GM21360 (cell line): ENCODE data around the gene RNF19B.

Experiments used
- ATAC-seq: cut with Tn5 transposase; IDR thresholded peaks from one replicate; pipeline ENCODE4 v1.9.1; 2021; ENCODE audit warnings: mild to moderate bottlenecking, moderate library complexity; ENCODE audit not compliant: unreplicated experiment

The RNF19B gene

DNA sequence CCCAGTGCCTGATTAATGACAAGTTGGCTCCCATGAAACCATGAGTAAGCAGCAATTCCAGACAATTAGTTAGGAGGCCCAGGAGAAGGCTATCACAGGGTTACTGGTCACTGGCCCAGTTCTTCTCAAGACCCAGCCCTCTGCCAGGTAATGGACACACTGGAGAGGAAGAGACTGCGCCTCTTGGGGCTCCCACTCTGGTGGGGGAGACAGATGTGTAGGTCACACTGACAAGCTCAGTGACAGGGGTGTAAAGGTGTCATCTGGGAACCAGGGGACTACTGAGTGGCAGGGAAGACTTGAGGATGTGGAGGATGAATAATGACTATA is 73.4 kb downstream of the RNF19B start:
- ATAC-seq, result no peak

DNA sequence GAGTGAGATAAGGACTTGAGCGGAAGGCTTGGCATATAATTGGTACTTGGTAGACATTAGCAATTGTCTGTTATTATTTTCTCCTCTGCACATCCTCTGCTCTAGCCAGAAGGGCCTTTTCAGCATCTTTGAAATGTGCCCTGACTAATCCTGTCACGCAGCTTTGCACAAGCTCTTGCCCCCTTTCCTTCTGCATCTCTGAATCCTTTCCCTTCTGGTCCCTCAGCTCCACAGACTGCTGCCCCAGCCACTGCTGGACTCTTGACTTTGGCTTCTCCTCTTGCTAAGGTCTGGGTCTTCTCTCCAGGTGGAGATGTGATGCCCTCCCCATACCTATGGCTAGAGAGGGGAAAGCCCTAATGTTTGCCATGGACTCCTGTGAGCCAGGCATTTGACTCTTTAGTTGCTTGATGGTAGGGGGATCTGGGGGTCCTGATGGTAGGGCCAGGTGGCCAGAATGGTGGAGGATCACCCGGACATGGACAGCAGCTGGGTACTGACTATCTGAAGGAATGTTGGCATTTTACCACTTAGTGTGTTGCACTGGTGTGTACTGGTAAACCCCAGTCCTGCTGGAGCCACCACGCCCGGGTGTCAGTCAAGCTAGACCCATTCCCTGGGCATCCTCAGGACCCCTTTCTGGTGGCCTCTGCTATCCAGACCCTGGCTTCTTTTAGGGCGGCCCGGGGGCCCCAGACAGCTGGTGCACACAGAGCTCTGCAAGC is 73.9 kb downstream of the RNF19B start:
- ATAC-seq, result no peak

DNA sequence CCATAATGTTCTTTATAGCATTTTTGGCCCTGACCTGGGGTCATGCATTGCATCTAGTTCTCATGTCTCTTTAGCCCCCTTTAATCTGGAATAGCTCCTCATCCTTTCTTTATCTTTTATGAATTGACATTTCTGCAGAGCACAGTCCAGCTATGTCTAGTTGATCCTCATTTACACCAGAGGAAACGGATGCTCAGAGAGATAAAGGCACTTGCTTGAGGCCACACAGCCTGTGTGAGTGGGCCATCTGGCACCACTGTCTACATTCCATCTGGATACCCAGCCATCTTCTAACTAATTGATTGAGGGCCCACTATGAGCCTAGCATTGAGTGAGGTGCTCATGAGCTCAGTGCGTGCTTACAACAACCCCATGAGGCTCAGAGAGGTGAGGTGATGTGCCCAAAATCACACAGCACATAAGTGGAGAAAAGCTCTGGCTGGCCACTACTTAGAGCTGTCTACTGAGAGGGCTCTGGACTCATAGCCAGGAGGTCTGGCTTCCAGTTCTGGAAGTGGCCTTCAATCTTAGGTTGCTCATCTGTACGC is 74.8 kb downstream of the RNF19B start:
- ATAC-seq, result no peak

DNA sequence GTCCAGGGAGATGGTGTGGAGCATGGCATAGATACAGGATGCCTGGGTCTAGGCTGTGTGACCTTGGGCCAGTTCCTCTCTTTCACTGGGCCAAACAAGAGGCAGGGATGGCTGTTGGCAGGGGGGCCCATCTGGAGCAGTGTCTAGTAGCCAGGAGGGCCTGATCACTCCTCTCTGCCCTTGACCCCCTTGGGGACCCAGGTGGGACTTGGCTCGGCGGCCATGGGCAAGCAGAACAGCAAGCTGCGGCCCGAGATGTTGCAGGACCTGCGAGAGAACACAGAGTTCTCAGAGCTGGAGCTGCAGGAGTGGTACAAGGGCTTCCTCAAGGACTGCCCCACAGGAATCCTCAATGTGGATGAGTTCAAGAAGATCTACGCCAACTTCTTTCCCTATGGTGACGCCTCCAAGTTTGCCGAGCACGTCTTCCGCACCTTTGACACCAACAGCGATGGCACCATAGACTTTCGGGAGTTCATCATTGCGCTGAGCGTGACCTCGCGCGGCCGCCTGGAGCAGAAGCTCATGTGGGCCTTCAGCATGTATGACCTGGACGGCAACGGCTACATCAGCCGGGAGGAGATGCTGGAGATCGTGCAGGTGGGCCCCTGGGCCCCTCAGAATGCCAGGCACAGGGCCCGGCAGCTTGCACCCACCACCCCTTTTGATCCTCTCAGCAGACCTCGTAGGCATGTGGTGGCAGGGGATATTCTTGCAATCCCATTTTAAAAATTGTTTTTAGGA is 75.8 kb downstream of the RNF19B start:
- ATAC-seq, result no peak

DNA sequence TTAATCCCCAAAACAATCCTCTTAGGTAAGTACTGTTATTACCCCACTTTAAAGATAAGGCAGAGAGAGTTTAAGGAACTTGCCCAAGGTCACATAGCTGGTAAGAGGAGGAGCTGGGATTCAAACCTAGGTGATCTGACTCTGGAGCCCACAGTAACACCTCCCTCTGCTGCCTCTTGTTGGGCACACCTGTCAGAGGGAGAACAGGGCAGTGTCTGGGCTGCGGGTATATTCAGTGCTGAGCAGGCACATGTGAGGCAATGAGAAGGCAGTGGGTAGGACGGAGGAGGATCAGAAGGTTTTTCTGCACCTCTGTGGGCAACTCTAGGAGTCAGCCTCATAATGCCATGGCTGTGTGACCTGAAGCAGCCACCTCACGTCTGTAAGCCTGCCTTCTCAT is 76.5 kb downstream of the RNF19B start:
- no peak for ATAC-seq

DNA sequence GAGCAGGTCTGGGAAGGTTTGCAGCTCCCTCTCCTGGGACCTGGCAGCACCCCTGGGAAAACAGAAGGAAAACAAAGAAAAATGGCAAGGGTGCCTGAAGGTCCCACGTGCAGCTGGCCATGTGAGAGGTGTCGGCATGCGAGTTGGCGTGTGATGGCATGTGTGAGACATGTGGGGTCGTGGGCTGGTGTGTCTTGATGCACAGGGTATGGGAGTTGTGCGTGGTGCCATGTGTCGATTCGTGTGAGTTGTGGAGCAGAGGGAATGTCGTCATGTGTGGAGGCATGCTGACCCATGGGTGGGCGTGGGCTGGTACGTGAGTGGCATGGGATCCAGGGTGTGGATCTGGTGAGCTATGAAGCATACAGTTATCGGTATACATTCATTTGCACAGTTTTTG is 77.0 kb downstream of the RNF19B start:
- ATAC-seq, result no peak

DNA sequence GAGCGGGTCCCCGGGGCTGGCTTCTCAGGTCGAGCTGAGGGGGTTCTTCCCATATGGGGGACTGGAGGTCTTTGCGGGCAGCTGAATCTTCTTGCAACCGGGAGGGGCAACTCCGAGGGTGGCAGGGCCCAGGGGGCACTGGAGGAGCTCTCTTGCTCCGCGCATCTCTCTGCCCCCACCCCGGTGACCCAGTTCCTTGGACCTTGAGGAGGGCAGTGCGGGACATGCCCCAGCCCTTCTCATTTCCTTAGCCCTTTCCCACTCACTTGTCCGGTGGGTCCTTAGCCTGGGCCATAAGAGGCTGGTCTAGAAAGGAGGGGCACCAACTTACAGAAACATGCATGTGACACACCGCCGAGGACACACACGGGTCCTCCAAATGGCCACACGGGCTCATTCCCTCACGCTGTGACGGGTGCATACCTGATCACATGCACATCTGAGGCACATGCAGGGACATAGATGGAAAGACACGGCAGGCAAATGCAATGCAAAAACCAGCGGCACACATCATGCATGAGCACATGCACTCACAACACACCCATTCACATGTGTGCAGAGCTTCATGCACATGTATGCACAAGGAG is 77.7 kb downstream of the RNF19B start:
- ATAC-seq, result no peak
